SIG-M5 treated with dmso at 0.1 percent for 504 hours (cell line): ENCODE data around the gene DISP3.

Experiments
- DNase-seq: peaks from one replicate; lab custom pipeline; 2025; ENCODE audit not compliant: unreplicated experiment; lab: John Stamatoyannopoulos, UW

The DISP3 gene

GRCh38 chr1:11478571-11479374, at the start of gene DISP3:
DISP3 (plus strand) TSS chr1:11479155; CDS start chr1:11500993, 21,838 bp downstream.
- peak; percentile 77 for DNase-seq

GRCh38 chr1:11429226-11429625, 49.7 kb upstream of the DISP3 start:
- no peak for DNase-seq

- DNase-seq, result no peak
Observed at GRCh38 chr1:11429935-11430334, 49.0 kb upstream of the DISP3 start.

- DNase-seq, result no peak
Observed at GRCh38 chr1:11431941-11432507, 46.9 kb upstream of the DISP3 start.

- DNase-seq, result no peak
Observed at GRCh38 chr1:11432526-11432925, 46.4 kb upstream of the DISP3 start.

GRCh38 chr1:11434501-11434900, 44.5 kb upstream of the DISP3 start:
- no peak for DNase-seq

GRCh38 chr1:11434926-11435325, 44.0 kb upstream of the DISP3 start:
- no peak for DNase-seq

GRCh38 chr1:11438996-11439395, 40.0 kb upstream of the DISP3 start:
- no peak for DNase-seq

- DNase-seq, result no peak
Observed at GRCh38 chr1:11441211-11441952, 37.6 kb upstream of the DISP3 start.

- no peak for DNase-seq
Observed at GRCh38 chr1:11443043-11443442, 35.9 kb upstream of the DISP3 start.

GRCh38 chr1:11443961-11444658, 34.8 kb upstream of the DISP3 start:
- no peak for DNase-seq

- no peak for DNase-seq
Observed at GRCh38 chr1:11444907-11445306, 34.0 kb upstream of the DISP3 start.

GRCh38 chr1:11447903-11448302, 31.1 kb upstream of the DISP3 start:
- DNase-seq, result no peak

GRCh38 chr1:11448373-11449099, 30.4 kb upstream of the DISP3 start:
- no peak for DNase-seq

- DNase-seq, result no peak
Observed at GRCh38 chr1:11449100-11449403, 29.9 kb upstream of the DISP3 start.

GRCh38 chr1:11450310-11450709, 28.6 kb upstream of the DISP3 start:
- no peak for DNase-seq

GRCh38 chr1:11453742-11454491, 25.0 kb upstream of the DISP3 start:
- DNase-seq, result no peak

- no peak for DNase-seq
Observed at GRCh38 chr1:11455967-11456570, 22.9 kb upstream of the DISP3 start.

- DNase-seq, result no peak
Observed at GRCh38 chr1:11456965-11457364, 22.0 kb upstream of the DISP3 start.

- no peak for DNase-seq
Observed at GRCh38 chr1:11458811-11459275, 20.1 kb upstream of the DISP3 start.
